Measurements from ENCODE around the gene CERS4. TPM values are rescaled to one million over a fixed set of nuclear protein-coding genes. Genes with fewer than 3 reads are reported as not detected.

The CERS4 gene
- total and polyA plus RNA-seq, 10 of the 15 experiments (the other 5 are each of a cell fraction or from before 2014, with no cell fraction given) = 0.34 to 62.1 (median 20.7) TPM

GRCh38 chr19:8214802-8215201 is 5.6 kb downstream of the CERS4 start:
- H3K27ac ChIP-seq (ENCODE audit: control insufficient read depth, insufficient read depth) = peak overlapping the region; percentile 22; the same call in 1 of the 2 replicates
- no peak overlapping the region for H3K9ac ChIP-seq (ENCODE audit: control insufficient read depth, insufficient read depth, low read length)

GRCh38 chr19:8215783-8216182 is 6.6 kb downstream of the CERS4 start:
- Histone ChIP-seq H3K4me1 (ENCODE audit: control insufficient read depth, insufficient read depth, low read length) (peaks cover 24% of the 10 kb centered on the region), H3K79me2 (ENCODE audit: control insufficient read depth, insufficient read depth, low read length) (peaks cover 42% of the 10 kb centered on the region), H3K27ac (ENCODE audit: control insufficient read depth, insufficient read depth) (no peak overlapping the region), H3K27me3 (replicated peaks in 1 of 2; ENCODE audit: control insufficient read depth in 2 of 2, insufficient read depth in 2 of 2, low read length in 1 of 2) (no peaks in the 10 kb centered on the region), H3K9ac (ENCODE audit: control insufficient read depth, insufficient read depth, low read length) (no peak overlapping the region), H3K4me2 (ENCODE audit: control insufficient read depth, insufficient read depth) (0 out of 2 replicates have a peak overlapping the region, but pooled peaks have one; percentile 35), H2AFZ (ENCODE audit: control insufficient read depth, low read depth, low read length) (no peak overlapping the region), H4K20me1 (ENCODE audit: control insufficient read depth, insufficient read depth) (no peaks in the 10 kb centered on the region), H3K36me3 (ENCODE audit: control insufficient read depth in 2 of 2, insufficient read depth in 2 of 2, low read length in 1 of 2) (peaks cover 0 to 3% of the 10 kb centered on the region in 2 experiments; a peak in 2 of 4 replicates), H3K4me3 (no peak overlapping the region), H3K9me3 (replicated peaks; ENCODE audit: control insufficient read depth, insufficient read depth, low read length) (no peaks in the 10 kb centered on the region)
- BruUV-seq (replicated peaks) = no TSS peak
- ChIA-PET CTCF (no interaction called here), RAD21 (ENCODE audit: unreplicated experiment) (interaction anchor here (2.2 kb wide), 1 partner anchor 21 kb away, joined by 6 read pairs; no protein-coding TSS in a partner anchor), SMC1A (ENCODE audit: uncharacterized antibody, unreplicated experiment) (no interaction called here), POLR2A (no interaction called here)
- in situ Hi-C loops (cut with MboI) = no loop called here
- intact Hi-C loops (cut with micrococcal nuclease; ENCODE audit: unreplicated experiment) = no loop called here
- WGBS (ENCODE audit: insufficient coverage, insufficient replicate concordance, low lambda C conversion rate, missing lambda C conversion rate) = 88% methylated on average over 4 of the region's 4 CpGs
- FAIRE-seq = no peak
- no peak for DNase-seq (ENCODE audit: low read depth, low spot score)
- no peak for ATAC-seq
- no peak for TF ChIP-seq CREM (IDR thresholded peaks at IDR 0.05; ENCODE audit: low read depth)

More at GRCh38 chr19:8214802-8215201, 5.6 kb downstream of the CERS4 start:
- DNase-seq (ENCODE audit: low read depth, low spot score) (no peak), FAIRE-seq (no peak), ATAC-seq (no peak)
- Histone ChIP-seq H3K4me2 (ENCODE audit: control insufficient read depth, insufficient read depth) (peak overlapping the region; percentile 65; the same call in 1 of the 2 replicates), H3K4me1 (ENCODE audit: control insufficient read depth, insufficient read depth, low read length) (peaks cover 24% of the 10 kb centered on the region), H3K36me3 (ENCODE audit: control insufficient read depth in 2 of 2, insufficient read depth in 2 of 2, low read length in 1 of 2) (peaks cover 0 to 3% of the 10 kb centered on the region in 2 experiments; a peak in 2 of 4 replicates), H3K9me3 (replicated peaks; ENCODE audit: control insufficient read depth, insufficient read depth, low read length) (no peaks in the 10 kb centered on the region), H3K79me2 (ENCODE audit: control insufficient read depth, insufficient read depth, low read length) (peaks cover 52% of the 10 kb centered on the region), H2AFZ (ENCODE audit: control insufficient read depth, low read depth, low read length) (no peak overlapping the region), H3K4me3 (peak overlapping the region; percentile 53; the same call in 1 of the 2 replicates), H4K20me1 (ENCODE audit: control insufficient read depth, insufficient read depth) (no peaks in the 10 kb centered on the region), H3K27me3 (replicated peaks in 1 of 2; ENCODE audit: control insufficient read depth in 2 of 2, insufficient read depth in 2 of 2, low read length in 1 of 2) (no peaks in the 10 kb centered on the region)
- BruUV-seq (replicated peaks) = no TSS peak
- intact Hi-C loops (cut with micrococcal nuclease; ENCODE audit: unreplicated experiment) = loop anchor here (5.0 kb wide), 1 partner anchor 58 kb away; no protein-coding TSS in a partner anchor
- POLR2A ChIA-PET = interaction anchor here (0.5 to 6.7 kb wide), 2 partner anchors 19 to 146 kb away, joined by 3 to 111 read pairs; no protein-coding TSS in a partner anchor
- CTCF ChIA-PET = interaction anchor here (1.2 to 6.8 kb wide), 2 partner anchors 20 to 56 kb away, joined by 5 to 52 read pairs; no protein-coding TSS in a partner anchor
- RAD21 ChIA-PET (ENCODE audit: unreplicated experiment) = interaction anchor here (1.4 to 2.2 kb wide), 3 partner anchors 17 to 22 kb away, joined by 6 to 10 read pairs (median 7); no protein-coding TSS in a partner anchor
- SMC1A ChIA-PET (ENCODE audit: uncharacterized antibody, unreplicated experiment) = interaction anchor here (1.7 kb wide), 1 partner anchor 56 kb away, joined by 5 read pairs; no protein-coding TSS in a partner anchor
- WGBS (ENCODE audit: insufficient coverage, insufficient replicate concordance, low lambda C conversion rate, missing lambda C conversion rate) = 21% methylated on average over 4 of the region's 6 CpGs
- TF ChIP-seq NFXL1 (IDR thresholded peaks at IDR 0.05; ENCODE audit: borderline replicate concordance) (peak; percentile 86), SRF (IDR thresholded peaks at IDR 0.05; ENCODE audit: low read depth in 2 of 2, low read length in 2 of 2) (no peak), SP1 (IDR thresholded peaks at IDR 0.05; ENCODE audit: low read depth, low read length) (no peak), NR2F1 (conservative IDR thresholded peaks at IDR 0.05) (0 out of 2 replicates have a peak, but pooled peaks have one; percentile 37), HDGF (IDR thresholded peaks at IDR 0.05) (0 out of 2 replicates have a peak, but pooled peaks have one; percentile 15), IKZF1 (conservative IDR thresholded peaks at IDR 0.05) (no peak)
- in situ Hi-C loops (cut with MboI) = no loop called here
